PFSK-1 (cell line): Measurements from ENCODE around the gene GARS1.

ENCODE experiments used
- FOXP2 ChIP-seq: optimal IDR thresholded peaks from 2 replicates; pipeline ENCODE3; 2011; ENCODE audit warnings: borderline replicate concordance, control low read depth, inconsistent platforms; ENCODE audit not compliant: insufficient read depth; ENCODE audit errors: extremely low read length, extremely low read depth
- POLR2AphosphoS5 ChIP-seq: IDR thresholded peaks from 2 replicates; pipeline ENCODE4 v1.6.1; 2012; ENCODE audit warnings: low read depth, mild to moderate bottlenecking, control low read depth, low read length, moderate library complexity
- SIN3A ChIP-seq: IDR thresholded peaks from 2 replicates; pipeline ENCODE4 v1.6.1; 2012; ENCODE audit warnings: mild to moderate bottlenecking, low read length, moderate library complexity, borderline replicate concordance; ENCODE audit not compliant: insufficient read depth
- TAF1 ChIP-seq: IDR thresholded peaks from 2 replicates; pipeline ENCODE4 v1.6.1; 2012; ENCODE audit warnings: low read length, control low read depth, borderline replicate concordance; ENCODE audit not compliant: insufficient read depth
- TF ChIP-seq, protein P1 (sequence below), 2 experiments: IDR thresholded peaks; 2 replicates each; pipeline versions ENCODE4 v1.6.1 to v1.8.0; 2011 to 2012; ENCODE audit warnings: low read depth in 2 of 2, low read length in 2 of 2, control low read depth in 1 of 2, inconsistent platforms in 1 of 2, mild to moderate bottlenecking in 1 of 2, moderate library complexity in 1 of 2; ENCODE audit not compliant: insufficient read depth in 1 of 2

Gene GARS1

DNA sequence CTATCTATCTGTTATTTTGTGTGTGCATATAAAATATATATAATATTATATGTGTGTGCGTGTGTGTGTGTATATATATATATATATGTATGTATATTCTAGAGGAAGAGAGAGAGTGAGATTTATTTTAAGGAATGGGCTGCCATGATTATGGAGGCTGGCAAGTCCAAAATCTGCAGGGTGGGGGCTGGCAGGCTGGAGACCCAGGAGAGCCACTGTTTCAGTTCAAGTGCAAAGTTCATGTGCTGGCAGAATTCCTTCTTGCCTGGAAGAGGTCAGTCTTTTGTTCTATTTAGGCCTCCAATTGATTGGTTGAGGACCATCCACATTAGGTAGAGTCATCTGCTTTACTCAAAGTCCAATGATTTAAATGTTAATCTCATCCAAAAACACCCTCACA, 42.3 kb upstream of the GARS1 start:
- TF ChIP-seq TAF1, result no peak

DNA sequence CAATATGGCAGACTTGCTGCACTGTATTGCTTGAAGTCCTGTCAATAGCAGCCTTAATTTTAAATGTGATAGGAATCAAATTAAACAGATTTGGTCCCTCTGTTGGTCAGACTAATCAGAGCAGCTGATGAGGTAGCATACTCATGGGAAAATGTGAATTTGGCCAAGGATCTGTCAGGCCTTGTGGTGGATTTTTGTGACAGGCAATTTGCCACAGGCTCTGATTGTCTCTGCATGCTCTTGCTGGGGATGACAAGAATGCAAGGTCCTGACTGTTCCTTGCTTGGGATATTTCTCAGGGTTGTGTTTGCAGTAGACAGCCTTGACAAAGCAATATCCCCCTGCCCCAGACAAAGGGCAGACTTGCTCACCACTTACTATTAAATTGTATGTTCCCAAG, 41.5 kb upstream of the GARS1 start:
- TF ChIP-seq, protein P1, sequence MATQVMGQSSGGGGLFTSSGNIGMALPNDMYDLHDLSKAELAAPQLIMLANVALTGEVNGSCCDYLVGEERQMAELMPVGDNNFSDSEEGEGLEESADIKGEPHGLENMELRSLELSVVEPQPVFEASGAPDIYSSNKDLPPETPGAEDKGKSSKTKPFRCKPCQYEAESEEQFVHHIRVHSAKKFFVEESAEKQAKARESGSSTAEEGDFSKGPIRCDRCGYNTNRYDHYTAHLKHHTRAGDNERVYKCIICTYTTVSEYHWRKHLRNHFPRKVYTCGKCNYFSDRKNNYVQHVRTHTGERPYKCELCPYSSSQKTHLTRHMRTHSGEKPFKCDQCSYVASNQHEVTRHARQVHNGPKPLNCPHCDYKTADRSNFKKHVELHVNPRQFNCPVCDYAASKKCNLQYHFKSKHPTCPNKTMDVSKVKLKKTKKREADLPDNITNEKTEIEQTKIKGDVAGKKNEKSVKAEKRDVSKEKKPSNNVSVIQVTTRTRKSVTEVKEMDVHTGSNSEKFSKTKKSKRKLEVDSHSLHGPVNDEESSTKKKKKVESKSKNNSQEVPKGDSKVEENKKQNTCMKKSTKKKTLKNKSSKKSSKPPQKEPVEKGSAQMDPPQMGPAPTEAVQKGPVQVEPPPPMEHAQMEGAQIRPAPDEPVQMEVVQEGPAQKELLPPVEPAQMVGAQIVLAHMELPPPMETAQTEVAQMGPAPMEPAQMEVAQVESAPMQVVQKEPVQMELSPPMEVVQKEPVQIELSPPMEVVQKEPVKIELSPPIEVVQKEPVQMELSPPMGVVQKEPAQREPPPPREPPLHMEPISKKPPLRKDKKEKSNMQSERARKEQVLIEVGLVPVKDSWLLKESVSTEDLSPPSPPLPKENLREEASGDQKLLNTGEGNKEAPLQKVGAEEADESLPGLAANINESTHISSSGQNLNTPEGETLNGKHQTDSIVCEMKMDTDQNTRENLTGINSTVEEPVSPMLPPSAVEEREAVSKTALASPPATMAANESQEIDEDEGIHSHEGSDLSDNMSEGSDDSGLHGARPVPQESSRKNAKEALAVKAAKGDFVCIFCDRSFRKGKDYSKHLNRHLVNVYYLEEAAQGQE (IDR thresholded peaks at IDR 0.05; ENCODE audit: insufficient read depth in 1 of 2, low read depth in 2 of 2, low read length in 2 of 2), result no peak
- TF ChIP-seq FOXP2, result no peak
- no peak for TF ChIP-seq POLR2AphosphoS5
- no peak for TF ChIP-seq TAF1
- no peak for TF ChIP-seq SIN3A

DNA sequence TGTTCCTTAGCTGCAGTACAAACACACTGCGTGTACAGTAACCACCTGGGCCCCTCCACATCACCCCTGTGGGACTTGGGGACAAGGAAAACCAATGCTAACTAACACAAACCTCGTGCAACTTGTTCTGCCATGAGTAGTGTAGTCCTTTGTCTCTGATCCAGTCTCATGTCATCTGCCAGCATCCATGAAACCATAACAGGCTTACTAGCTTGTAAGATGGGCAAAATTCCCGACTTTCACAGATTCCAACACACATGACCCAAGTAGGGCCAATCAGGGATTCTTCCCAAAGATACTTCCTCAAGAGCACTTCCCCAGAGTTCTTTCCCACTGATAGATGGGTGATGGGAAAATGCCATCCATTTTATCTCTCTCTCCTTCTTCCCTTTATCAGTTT, 41.1 kb upstream of the GARS1 start:
- TF ChIP-seq POLR2AphosphoS5 (no peak), SIN3A (no peak), FOXP2 (no peak), TAF1 (no peak)
- TF ChIP-seq, protein P1 (IDR thresholded peaks at IDR 0.05; ENCODE audit: insufficient read depth in 1 of 2, low read depth in 2 of 2, low read length in 2 of 2), result no peak

DNA sequence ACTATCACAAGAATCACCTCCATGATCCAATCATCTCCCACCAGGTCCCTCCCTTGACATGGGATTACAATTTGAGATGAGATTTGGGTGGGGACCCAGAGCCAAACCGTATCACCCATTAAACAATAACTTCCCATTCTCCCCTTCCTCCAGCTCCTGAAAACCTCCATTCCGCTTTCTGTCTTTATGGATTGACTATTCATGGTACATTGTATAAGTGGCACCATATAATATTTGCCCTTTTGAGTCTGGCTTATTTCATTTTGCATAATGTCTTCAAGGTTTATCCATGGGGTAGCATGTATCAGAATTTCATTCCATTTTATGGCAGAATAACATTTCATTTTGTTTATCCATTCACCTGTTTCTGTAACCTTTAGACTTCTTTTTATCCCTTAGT, 39.2 kb upstream of the GARS1 start:
- TF ChIP-seq FOXP2 (no peak), TAF1 (no peak), SIN3A (no peak), POLR2AphosphoS5 (no peak)
- TF ChIP-seq, protein P1 (IDR thresholded peaks at IDR 0.05; ENCODE audit: insufficient read depth in 1 of 2, low read depth in 2 of 2, low read length in 2 of 2), result no peak

DNA sequence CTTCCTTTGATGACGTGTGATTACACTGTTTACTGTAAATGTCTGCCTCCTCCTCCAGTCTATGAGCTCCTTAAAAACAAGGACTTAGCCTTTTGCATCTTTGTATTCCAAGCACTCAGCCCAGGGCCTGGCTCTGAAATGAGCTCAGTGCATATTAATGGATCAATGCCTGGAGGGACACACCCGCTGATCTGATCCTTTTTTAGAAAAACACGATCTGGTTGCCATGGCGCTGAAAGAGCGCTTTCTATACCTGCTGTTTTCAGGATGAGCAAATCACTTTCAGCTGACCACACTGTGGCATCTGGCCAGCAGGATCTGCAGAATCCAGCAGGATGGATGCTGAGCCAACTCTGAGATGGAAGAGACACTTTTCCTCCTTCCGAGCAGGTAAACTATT, 37.8 kb upstream of the GARS1 start:
- TF ChIP-seq SIN3A (no peak), TAF1 (no peak), POLR2AphosphoS5 (no peak), FOXP2 (no peak)
- TF ChIP-seq, protein P1 (IDR thresholded peaks at IDR 0.05; ENCODE audit: insufficient read depth in 1 of 2, low read depth in 2 of 2, low read length in 2 of 2), result no peak

DNA sequence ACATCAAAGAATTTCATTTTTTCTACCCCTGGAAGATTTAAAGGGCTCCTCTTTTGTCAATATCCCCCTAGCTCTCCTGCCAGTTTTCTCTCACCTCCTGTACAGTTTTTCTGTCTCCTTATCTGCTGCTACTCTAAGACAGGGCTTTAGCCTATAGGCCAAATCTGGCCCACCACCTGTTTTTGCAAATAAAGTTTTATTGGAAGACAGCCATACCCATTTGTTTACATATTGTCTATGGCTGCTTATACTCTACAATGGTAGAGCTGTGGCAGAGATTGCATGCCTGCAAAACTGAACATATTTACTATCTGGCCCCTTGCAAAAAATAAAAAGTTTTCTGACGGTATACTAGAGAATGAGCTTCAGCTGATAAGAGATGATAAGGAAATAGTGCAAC, 37.4 kb upstream of the GARS1 start:
- TF ChIP-seq, protein P1 (IDR thresholded peaks at IDR 0.05; ENCODE audit: insufficient read depth in 1 of 2, low read depth in 2 of 2, low read length in 2 of 2), result no peak
- TF ChIP-seq SIN3A, result no peak
- no peak for TF ChIP-seq POLR2AphosphoS5
- no peak for TF ChIP-seq FOXP2
- no peak for TF ChIP-seq TAF1
